GM19372 (cell line): ENCODE results near the gene SH3RF2.

Experiments used
- ATAC-seq: cut with Tn5 transposase; IDR thresholded peaks from one replicate; pipeline ENCODE4 v1.9.1; 2021; ENCODE audit warnings: mild to moderate bottlenecking, low read depth, moderate library complexity; ENCODE audit not compliant: unreplicated experiment

SH3RF2 gene

GRCh38 chr5:146111409-146111808, 175.0 kb downstream of the SH3RF2 start:
- no peak for ATAC-seq

- no peak for ATAC-seq
Measured at GRCh38 chr5:146112476-146112875, 176.1 kb downstream of the SH3RF2 start.
